Ovary (tissue), 9 donors: ENCODE measurements around the gene NPSR1. TPM values are rescaled to one million over a fixed set of nuclear protein-coding genes. Genes with fewer than 3 reads are reported as not detected.

ENCODE experiments used
- DNase-seq, 5 donors: peaks; one replicate each; pipeline ENCODE4 v3.0.0-alpha.2; 2019 to 2020
- H3K27ac ChIP-seq, 2 donors: fragments of 200-600 bp; one replicate each; pipeline versions ENCODE4 v1.5.1 to v1.8.0; 2019 to 2022
- H3K27me3 ChIP-seq: fragments of 200-600 bp; one replicate; pipeline ENCODE4 v1.8.0; 2022
- H3K36me3 ChIP-seq: fragments of 200-600 bp; sonication (generic); one replicate; pipeline ENCODE4 v1.5.1; 2019
- H3K4me1 ChIP-seq: one replicate; pipeline ENCODE4 v1.8.1; 2013; ENCODE audit warnings: mild to moderate bottlenecking, moderate library complexity; ENCODE audit not compliant: insufficient read depth
- H3K4me3 ChIP-seq: fragments of 200-600 bp; sonication (generic); one replicate; pipeline ENCODE4 v1.5.1; 2017
- H3K9me3 ChIP-seq, 2 donors: fragments of 200-600 bp in 1 of 2; sonication (generic) in 1 of 2; one replicate each; pipeline versions ENCODE4 v1.5.1 to v1.8.1; 2013 to 2019; ENCODE audit warnings: mild to moderate bottlenecking in 1 of 2, moderate library complexity in 1 of 2
- CTCF ChIP-seq, 3 donors: fragments of 450-650 bp in 2 of 3; fragments of 200-600 bp in 1 of 3; IDR thresholded peaks; one replicate each; pipeline versions ENCODE4 v1.5.1 to v1.8.0; 2016 to 2022; ENCODE audit warnings: antibody characterized with exemption in 3 of 3, mild to moderate bottlenecking in 1 of 3
- EP300 ChIP-seq: sonication (generic); formaldehyde crosslinking; IDR thresholded peaks from one replicate; pipeline ENCODE4 v1.6.1; 2017; ENCODE audit warnings: antibody characterized with exemption
- POLR2A ChIP-seq: fragments of 450-650 bp; IDR thresholded peaks from one replicate; pipeline ENCODE4 v1.6.1; 2017; ENCODE audit warnings: antibody characterized with exemption, mild to moderate bottlenecking, moderate library complexity
- WGBS, 3 donors: extraction: QIAGEN DNeasy Blood & Tissue Kit in 1 of 3; methylation state at CpG; one replicate each; pipeline versions ENCODE4 v1.1.5 to v1.1.7; 2013 to 2017; 5-methylcytosine and 5-hydroxymethylcytosine counted together
- intact Hi-C, 4 donors: fragments of 100-400 bp; cut with DNase I; formaldehyde crosslinking; loops; one replicate each; pipeline versions ENCODE4 v1.11.0 to v1.15.1; 2022 to 2023
- polyA plus RNA-seq, 2 donors: library from polyadenylated mRNA; stranded (reverse); fragments of 200-250 nt in 1 of 2; fragments of 350-450 nt in 1 of 2; fragmentation: Illumina TruSeq in 1 of 2; extraction: RNeasy Lipid Tissue Mini Kit (QIAGEN cat#74804) in 1 of 2; gene quantifications; one replicate each; pipeline ENCODE4 v1.2.3, GENCODE V29; 2013 to 2014
- small RNA-seq: library from RNA; depleted of rRNA; stranded (forward); fragments of <200 nt; gene quantifications from one replicate; pipeline ENCODE3, GENCODE V24; 2016
- total RNA-seq, 7 donors: library from RNA; depleted of rRNA in 2 of 7; stranded (reverse); fragments of >200 nt in 2 of 7; fragmentation: NEBNext Ultra II Directional in 3 of 7; extraction: Animal tissue kit (Norgen Biotek cat#: 25700) in 3 of 7; gene quantifications; one replicate each; pipeline versions ENCODE4 v1.1.0 to v1.2.4, GENCODE V29; 2016 to 2023
- donor health status: DM: no; HTN: no; CAD: no; lungs with moderate emphysema.
- donor health status: DM: no; HTN: no; CAD: no.
- donor health status: Bipolar disorder and iron deficiency.
- donor health status: DM: yes; HTN: yes; CAD: no.
- donor health status: DM: no; HTN: no; CAD: no.
- donor health status: DM: yes; HTN: yes; CAD: no.

The NPSR1 gene
- total and polyA plus RNA-seq, 9 donors: not detected

GRCh38 chr7:34886856-34887255, 228.8 kb downstream of the NPSR1 start:
- TF ChIP-seq POLR2A (no peak), EP300 (no peak), CTCF (IDR thresholded peaks at IDR 0.05) (no peak)
- Histone ChIP-seq H3K9me3 (peaks cover 0 to 5% of the 10 kb centered on the region in 2 donors), H3K27ac (no peak overlapping the region), H3K27me3 (no peaks in the 10 kb centered on the region), H3K4me3 (no peak overlapping the region), H3K4me1 (no peaks in the 10 kb centered on the region), H3K36me3 (no peaks in the 10 kb centered on the region)
- DNase-seq: no peak
- intact Hi-C loops: no loop called here

- no peaks in the 10 kb centered on the region for H3K9me3 ChIP-seq
- H3K4me3 ChIP-seq: no peak overlapping the region
- H3K27me3 ChIP-seq: no peaks in the 10 kb centered on the region
- no peak for TF ChIP-seq POLR2A
- no peak for TF ChIP-seq EP300
- TF ChIP-seq CTCF (IDR thresholded peaks at IDR 0.05): no peak
- no peaks in the 10 kb centered on the region for H3K4me1 ChIP-seq
- intact Hi-C loops: no loop called here
- H3K36me3 ChIP-seq: no peaks in the 10 kb centered on the region
- 71 to 86% (median 85%) methylated on average over 1 of the region's 1 CpG for WGBS, 3 donors
- H3K27ac ChIP-seq: no peak overlapping the region
- no peak for DNase-seq
Measured at GRCh38 chr7:34889951-34890350, 231.9 kb downstream of the NPSR1 start.

- Histone ChIP-seq H3K36me3 (no peaks in the 10 kb centered on the region), H3K27me3 (no peaks in the 10 kb centered on the region), H3K27ac (no peak overlapping the region), H3K4me3 (no peak overlapping the region), H3K4me1 (no peaks in the 10 kb centered on the region), H3K9me3 (no peaks in the 10 kb centered on the region)
- intact Hi-C loops: no loop called here
- TF ChIP-seq POLR2A (no peak), CTCF (IDR thresholded peaks at IDR 0.05) (no peak)
- DNase-seq: no peak
Measured at GRCh38 chr7:34895202-34895601, 237.2 kb downstream of the NPSR1 start.

Small RNA genes lying within 50 kb of the gene (small RNA-seq; reads per million reads assigned to genes)
- gene RF00322 (not detected), gene RN7SL132P (not detected)
